DOHH2 (cell line): ENCODE measurements around the gene ZNF582.

Experiments
- H3F3A ChIP-seq: fragments of 200-600 bp; sonication (generic), shearing (Covaris generic); 2 replicates; pipeline ENCODE4 v1.6.0; 2016; ENCODE audit warnings: antibody characterized with exemption, mild to moderate bottlenecking; ENCODE audit not compliant: control insufficient read depth, insufficient read depth
- H3K27ac ChIP-seq: fragments of 200-600 bp; sonication (generic); 2 replicates; pipeline ENCODE4 v1.5.1; 2014; ENCODE audit warnings: low read depth, mild to moderate bottlenecking, low read length, moderate library complexity
- H3K27me3 ChIP-seq: fragments of 200-600 bp; sonication (generic); 2 replicates; pipeline ENCODE4 v1.6.1; 2014; ENCODE audit warnings: mild to moderate bottlenecking, low read length, mixed read lengths; ENCODE audit not compliant: control insufficient read depth
- H3K36me3 ChIP-seq: fragments of 200-600 bp; sonication (generic); 2 replicates; pipeline ENCODE4 v1.6.1; 2014; ENCODE audit warnings: mild to moderate bottlenecking, low read length, moderate library complexity, mixed read lengths; ENCODE audit not compliant: control insufficient read depth
- H3K4me1 ChIP-seq: fragments of 200-600 bp; sonication (generic); 2 replicates; pipeline ENCODE4 v1.6.1; 2014; ENCODE audit warnings: mild to moderate bottlenecking, low read length, mixed read lengths; ENCODE audit not compliant: control insufficient read depth
- H3K4me2 ChIP-seq: fragments of 200-600 bp; sonication (generic); 2 replicates; pipeline ENCODE4 v1.6.0; 2014; ENCODE audit warnings: mild to moderate bottlenecking, low read length, moderate library complexity
- H3K4me3 ChIP-seq: fragments of 200-600 bp; sonication (generic); 2 replicates; pipeline ENCODE4 v1.5.1; 2014; ENCODE audit warnings: mild to moderate bottlenecking, low read length, mixed read lengths
- H3K79me2 ChIP-seq: fragments of 200-600 bp; sonication (generic); 2 replicates; pipeline ENCODE4 v1.6.1; 2014; ENCODE audit warnings: mild to moderate bottlenecking, low read length, mixed read lengths; ENCODE audit not compliant: control insufficient read depth
- H3K9me2 ChIP-seq: fragments of 200-600 bp; sonication (generic); replicated peaks from 2 replicates; pipeline ENCODE4 v1.6.1; 2014; ENCODE audit warnings: mild to moderate bottlenecking, low read length, mixed read lengths; ENCODE audit not compliant: control insufficient read depth
- H3K9me3 ChIP-seq: fragments of 200-600 bp; sonication (generic); 2 replicates; pipeline ENCODE4 v1.6.1; 2014; ENCODE audit warnings: antibody characterized with exemption, low read length, mixed read lengths; ENCODE audit not compliant: control insufficient read depth, insufficient read depth
- H4K20me1 ChIP-seq: fragments of 200-600 bp; sonication (generic); 2 replicates; pipeline ENCODE4 v1.6.0; 2014; ENCODE audit warnings: low read depth, mild to moderate bottlenecking, antibody characterized with exemption, low read length, moderate library complexity; ENCODE audit not compliant: control insufficient read depth, insufficient read depth
- EZH2phosphoT487 ChIP-seq: fragments of 200-600 bp; sonication (generic); IDR thresholded peaks from 2 replicates; pipeline ENCODE4 v1.6.1; 2017; ENCODE audit warnings: borderline replicate concordance, mild to moderate bottlenecking, antibody characterized with exemption, low read length, moderate library complexity, mixed read lengths
- TF ChIP-seq, protein P1 (sequence below): fragments of 200-600 bp; sonication (generic); IDR thresholded peaks from one replicate; pipeline ENCODE4 v1.5.1; 2014; ENCODE audit warnings: antibody characterized with exemption, mild to moderate bottlenecking, low read depth, low read length; ENCODE audit not compliant: poor library complexity, severe bottlenecking

ZNF582 gene

DNA sequence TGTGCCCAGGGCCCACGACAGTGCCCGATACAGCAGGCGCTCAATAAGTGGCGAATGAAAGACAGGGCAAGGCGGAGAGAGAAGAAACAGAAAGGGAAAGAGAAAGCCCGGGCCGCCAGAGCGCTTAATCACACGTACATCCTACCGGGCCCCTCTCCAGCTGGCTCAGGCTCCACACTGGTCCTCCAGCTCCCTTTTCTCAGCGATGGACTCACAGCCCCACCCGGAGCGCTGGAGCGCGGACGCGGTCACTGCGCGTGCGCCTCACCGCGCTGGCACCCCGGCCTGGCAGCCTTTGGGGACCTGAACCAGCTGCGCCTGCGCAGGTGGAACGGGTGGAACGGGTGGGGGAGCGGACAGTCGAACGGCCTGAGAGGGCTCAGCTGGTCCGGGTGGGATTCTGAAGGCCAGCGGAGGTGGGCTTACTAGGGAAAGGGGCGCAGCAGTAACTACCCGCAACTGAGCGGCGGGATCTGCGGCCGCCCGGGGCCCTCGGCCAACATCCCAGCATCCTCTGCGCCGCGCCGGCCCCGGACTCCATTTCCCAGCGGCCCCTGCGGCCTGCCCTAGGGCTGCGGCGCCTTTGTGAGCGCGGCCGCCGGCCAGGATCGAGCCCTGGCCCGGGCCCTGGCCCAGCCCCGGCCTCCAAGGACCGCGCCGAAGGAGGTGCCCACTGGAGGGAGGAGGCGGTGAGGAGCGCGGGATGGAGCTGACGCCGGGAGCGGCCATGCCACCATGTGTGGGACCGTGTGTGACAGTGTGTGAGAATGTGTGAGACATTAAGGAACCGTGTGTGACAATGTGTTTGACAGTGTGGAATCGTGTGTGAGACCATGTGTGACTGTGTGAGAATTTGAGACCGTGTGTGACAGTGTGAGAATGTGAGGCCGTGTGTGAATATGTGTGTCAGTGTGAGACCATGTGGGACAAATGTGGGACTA is 10.7 kb upstream of the ZNF582 start, which contains the start of gene ZNF583:
ZNF583 (plus strand) TSS at position 569 of the 941 bp plus-strand sequence. CDS start 2,783 bp downstream, outside the sequence.
- Histone ChIP-seq H3F3A (no peaks in the 10 kb centered on the region), H3K4me2 (peak within 1 kb of the TSS; percentile 88), H3K9me2 (no peaks in the 10 kb centered on the region), H3K9me3 (peaks cover 67% of the 10 kb centered on the region), H3K4me3 (peak within 1 kb of the TSS; percentile 85), H4K20me1 (no peaks in the 10 kb centered on the region), H3K36me3 (peaks cover 5% of the 10 kb centered on the region), H3K4me1 (peaks cover 13% of the 10 kb centered on the region), H3K27ac (peak within 1 kb of the TSS; percentile 27; the same call in 1 of the 2 replicates), H3K27me3 (no peaks in the 10 kb centered on the region), H3K79me2 (no peaks in the 10 kb centered on the region)
- no peak for TF ChIP-seq EZH2phosphoT487
- TF ChIP-seq, protein P1, sequence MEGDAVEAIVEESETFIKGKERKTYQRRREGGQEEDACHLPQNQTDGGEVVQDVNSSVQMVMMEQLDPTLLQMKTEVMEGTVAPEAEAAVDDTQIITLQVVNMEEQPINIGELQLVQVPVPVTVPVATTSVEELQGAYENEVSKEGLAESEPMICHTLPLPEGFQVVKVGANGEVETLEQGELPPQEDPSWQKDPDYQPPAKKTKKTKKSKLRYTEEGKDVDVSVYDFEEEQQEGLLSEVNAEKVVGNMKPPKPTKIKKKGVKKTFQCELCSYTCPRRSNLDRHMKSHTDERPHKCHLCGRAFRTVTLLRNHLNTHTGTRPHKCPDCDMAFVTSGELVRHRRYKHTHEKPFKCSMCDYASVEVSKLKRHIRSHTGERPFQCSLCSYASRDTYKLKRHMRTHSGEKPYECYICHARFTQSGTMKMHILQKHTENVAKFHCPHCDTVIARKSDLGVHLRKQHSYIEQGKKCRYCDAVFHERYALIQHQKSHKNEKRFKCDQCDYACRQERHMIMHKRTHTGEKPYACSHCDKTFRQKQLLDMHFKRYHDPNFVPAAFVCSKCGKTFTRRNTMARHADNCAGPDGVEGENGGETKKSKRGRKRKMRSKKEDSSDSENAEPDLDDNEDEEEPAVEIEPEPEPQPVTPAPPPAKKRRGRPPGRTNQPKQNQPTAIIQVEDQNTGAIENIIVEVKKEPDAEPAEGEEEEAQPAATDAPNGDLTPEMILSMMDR = no peak

DNA sequence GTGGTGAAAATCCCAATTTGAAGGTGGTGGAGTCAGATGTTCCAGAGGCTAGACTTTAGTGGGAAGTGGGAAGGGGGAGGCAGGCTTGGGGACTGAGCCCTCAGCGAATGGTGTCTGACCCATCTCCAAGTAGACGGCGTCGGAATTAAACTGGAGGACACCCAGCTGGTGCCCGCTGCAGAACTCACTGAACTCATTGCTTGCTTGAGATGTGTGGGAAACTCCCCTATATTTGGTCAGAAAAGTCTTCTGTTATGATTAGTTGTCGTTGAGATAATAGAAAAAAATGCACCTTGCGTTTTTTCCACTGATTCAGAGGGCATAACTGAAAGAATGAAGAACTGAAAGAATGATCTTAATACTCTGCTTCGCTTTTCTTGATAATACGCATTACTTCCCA is 9.9 kb upstream of the ZNF582 start:
- peaks cover 5% of the 10 kb centered on the region for H3K36me3 ChIP-seq
- H3K9me3 ChIP-seq = peaks cover 67% of the 10 kb centered on the region
- peak overlapping the region; percentile 88 for H3K4me2 ChIP-seq

DNA sequence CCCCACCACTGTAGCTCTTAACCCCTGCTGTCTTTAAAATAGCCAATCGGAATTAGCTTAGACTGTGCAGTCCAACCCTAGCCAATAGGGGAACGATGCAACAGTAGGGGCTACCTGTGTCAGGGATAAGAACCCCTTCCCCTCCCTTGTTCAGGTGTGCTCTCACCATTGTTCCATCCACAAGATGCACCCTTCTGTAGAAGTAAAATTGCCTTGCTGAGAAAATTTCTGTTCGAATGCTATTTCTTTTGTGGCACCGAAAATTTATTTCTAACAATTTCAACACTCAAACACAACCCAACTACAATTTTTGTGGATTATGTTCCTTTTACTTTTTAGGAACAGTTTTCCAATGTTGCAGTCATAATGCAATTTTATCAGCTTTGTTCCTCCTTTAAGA is 7.2 kb upstream of the ZNF582 start:
- H3K9me2 ChIP-seq = no peaks in the 10 kb centered on the region
- peaks cover 5% of the 10 kb centered on the region for H3K36me3 ChIP-seq
- peaks cover 52% of the 10 kb centered on the region for H3K9me3 ChIP-seq
- H3K4me1 ChIP-seq = peaks cover 13% of the 10 kb centered on the region
- no peaks in the 10 kb centered on the region for H3F3A ChIP-seq
- H3K4me3 ChIP-seq = no peak overlapping the region
- no peak overlapping the region for H3K27ac ChIP-seq
- no peak overlapping the region for H3K4me2 ChIP-seq
- no peaks in the 10 kb centered on the region for H3K27me3 ChIP-seq
- no peaks in the 10 kb centered on the region for H4K20me1 ChIP-seq
- TF ChIP-seq, protein P1 = no peak
- TF ChIP-seq EZH2phosphoT487 = no peak
- no peaks in the 10 kb centered on the region for H3K79me2 ChIP-seq

More for the DNA sequence above, 9.9 kb upstream of the ZNF582 start:
- Histone ChIP-seq H3F3A (no peaks in the 10 kb centered on the region), H3K9me2 (no peaks in the 10 kb centered on the region), H3K4me3 (peak overlapping the region; percentile 85), H3K4me1 (peaks cover 13% of the 10 kb centered on the region), H3K27ac (no peak overlapping the region), H4K20me1 (no peaks in the 10 kb centered on the region), H3K79me2 (no peaks in the 10 kb centered on the region), H3K27me3 (no peaks in the 10 kb centered on the region)
- TF ChIP-seq, protein P1 = no peak
- no peak for TF ChIP-seq EZH2phosphoT487
